HG03097 (cell line): ENCODE measurements around the gene ACP3.

Experiments used
- ATAC-seq: cut with Tn5 transposase; IDR thresholded peaks from one replicate; pipeline ENCODE4 v1.9.1; 2021; ENCODE audit not compliant: unreplicated experiment, low FRiP score

The ACP3 gene

DNA sequence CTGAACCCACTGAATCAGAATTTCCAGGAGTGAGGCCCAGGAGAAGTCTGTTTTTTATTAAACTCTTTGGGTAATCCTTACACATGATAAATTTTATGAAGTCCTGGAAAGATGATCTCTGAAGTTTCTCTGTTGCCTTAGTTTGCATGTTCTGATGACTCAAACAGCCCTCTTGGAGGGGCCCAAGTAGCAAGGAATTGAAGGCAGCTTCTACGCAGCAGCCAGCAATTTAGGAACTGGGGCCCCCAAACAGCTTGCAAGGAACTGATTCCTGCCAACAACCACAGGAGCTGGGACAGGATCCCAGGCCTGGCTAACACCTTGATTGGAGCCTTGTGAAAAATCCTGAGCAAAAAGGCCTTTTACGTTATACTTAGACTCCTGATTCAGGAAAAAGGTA, 5.4 kb upstream of the ACP3 start:
- ATAC-seq: no peak

DNA sequence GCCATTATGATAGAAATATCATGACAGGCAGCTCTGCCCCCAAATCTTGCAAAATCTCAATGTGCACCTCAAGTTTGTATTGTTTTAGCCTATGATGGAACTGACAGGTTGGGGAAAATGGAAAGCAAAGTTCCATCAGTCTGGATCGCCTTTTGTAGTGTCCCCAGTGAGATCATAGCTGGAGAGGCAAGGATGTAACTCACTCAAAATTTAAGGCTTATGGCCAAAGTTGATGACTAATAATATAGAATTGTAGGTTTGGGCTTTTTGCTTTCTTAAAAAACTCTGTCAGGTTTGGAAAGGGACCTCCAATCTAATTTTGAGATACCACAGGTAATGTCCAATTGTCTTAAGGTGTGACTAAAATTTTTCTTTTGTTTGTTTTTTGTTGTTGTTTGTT, 1.4 kb upstream of the ACP3 start:
- no peak for ATAC-seq

DNA sequence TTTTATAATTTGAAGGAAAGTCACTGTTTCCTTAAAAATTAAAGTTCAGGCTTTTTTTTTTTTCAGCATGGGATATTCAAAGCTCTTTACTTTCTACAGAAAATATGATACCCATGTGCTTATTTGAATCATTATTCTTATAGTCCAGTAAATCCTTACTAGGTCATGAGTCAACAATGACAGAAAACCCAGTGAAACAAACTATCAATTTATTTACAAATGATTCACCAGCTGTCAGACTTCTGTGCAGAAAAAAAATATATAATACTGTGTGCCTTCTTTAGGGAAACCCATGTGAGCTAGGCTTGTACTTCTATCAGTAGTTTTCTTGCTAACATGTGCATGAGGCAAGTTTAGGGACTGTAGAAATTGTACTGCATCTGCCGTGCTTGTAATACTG, 1.2 kb downstream of the ACP3 start:
- ATAC-seq: no peak

DNA sequence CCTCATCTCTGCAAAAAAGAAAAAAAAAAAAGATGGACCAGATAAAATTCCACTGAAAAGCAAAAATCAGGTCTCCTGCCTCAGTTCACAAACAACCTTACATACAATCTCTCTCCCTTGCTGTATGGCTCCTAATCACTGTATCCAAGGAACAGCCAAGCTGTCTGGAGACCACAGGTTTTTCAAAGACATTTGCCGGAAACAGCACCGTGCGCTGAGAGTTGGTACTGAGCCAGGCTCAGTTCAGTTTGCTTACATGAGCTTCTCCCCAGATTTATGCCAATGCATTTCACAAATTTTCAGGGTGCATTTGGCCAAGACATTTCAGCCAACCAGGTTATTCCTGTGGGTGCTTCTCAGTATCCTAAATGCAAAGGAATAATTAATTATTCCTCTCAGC, 4.1 kb downstream of the ACP3 start:
- ATAC-seq: no peak

DNA sequence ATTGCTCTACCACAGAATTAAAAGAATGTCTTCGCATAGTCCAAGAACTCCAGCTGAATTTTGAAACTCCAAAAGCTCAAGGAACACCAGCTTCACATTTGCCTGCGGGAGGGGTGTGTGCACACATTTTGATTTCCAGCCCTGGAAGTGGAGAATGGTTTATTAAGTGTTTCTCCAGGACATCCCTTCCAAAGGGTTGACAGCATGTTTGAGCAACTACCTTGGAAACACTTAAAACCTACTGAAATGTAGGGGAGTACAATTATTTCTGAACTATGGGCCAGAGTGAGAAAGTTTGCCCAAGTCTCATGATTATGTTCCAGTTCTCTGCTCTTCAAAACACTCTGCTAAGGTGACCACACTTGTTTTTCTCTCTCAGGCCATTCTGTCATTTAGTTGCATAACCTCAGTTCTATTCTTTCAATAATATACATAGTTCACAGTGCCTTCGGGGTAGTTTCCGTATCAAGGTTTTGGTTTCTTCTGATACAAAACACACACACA, 7.9 kb downstream of the ACP3 start:
- no peak for ATAC-seq

DNA sequence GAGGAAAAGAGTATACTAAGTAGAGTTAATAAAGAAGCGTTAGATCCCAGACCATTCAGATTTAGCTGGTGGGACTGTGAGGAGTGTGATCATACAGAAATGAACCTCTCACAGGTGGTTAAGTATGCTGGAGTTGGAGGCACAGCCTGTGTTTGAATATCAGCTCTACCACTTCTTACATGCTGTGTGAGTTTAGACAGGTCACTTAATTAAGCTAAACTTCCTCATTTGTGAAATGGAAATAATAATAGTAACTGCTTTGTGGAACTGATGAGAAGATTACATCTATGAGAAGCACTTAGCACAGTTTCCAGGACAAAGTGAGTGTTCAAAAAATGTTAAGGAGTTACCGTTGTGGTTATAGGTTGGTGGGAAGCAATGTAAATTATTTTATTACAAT, 8.4 kb downstream of the ACP3 start:
- no peak for ATAC-seq

DNA sequence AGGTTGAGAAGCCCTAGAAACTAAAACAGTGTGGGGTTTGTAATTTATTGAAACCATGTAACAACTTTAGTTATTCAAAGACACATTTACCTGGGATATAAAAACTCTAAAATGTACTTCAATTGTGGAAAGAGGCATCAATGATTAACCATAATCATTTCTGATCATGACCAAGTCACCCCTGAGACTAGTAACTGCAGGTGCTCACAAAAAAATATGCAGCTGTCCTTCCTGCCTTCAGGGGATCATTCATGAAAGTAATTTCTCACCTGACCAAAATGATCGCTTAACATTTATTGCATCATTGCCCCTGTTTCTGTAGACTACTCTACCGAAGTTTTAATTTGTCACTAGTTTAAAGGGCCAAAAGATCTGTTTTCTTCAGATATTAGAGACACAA, 9.0 kb downstream of the ACP3 start:
- no peak for ATAC-seq

DNA sequence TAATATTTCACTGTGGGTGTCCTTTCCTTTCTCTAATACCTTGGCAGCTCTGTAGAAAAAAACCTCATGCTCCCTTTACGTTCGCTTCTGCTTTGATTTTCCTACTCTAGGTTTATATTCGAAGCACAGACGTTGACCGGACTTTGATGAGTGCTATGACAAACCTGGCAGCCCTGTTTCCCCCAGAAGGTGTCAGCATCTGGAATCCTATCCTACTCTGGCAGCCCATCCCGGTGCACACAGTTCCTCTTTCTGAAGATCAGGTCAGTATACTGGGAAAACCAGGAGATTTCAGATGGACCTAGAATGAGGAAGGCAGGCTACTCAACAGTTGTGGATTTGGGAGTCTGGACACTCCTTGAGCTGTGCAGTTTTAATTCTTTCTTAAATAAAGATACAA, 14.9 kb downstream of the ACP3 start:
- ATAC-seq: no peak

DNA sequence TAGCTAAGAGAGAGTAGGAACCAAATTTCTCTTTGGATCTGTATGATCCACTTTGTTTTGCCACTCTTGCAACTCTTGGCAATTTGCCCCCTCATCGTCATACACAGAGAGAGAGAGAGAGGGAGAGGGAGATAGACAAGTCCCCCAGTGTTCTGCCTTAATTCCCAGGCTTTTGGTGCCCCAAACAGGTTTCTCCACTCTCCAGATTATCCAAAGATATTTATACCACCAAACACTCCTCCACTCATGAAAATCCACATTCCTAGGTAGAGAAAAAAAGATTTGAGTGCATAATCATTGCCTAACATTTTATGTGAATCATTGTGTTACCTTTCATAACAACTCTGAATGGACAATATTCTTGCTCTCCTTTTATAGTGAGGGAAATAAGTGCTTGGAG, 15.3 kb downstream of the ACP3 start:
- no peak for ATAC-seq

DNA sequence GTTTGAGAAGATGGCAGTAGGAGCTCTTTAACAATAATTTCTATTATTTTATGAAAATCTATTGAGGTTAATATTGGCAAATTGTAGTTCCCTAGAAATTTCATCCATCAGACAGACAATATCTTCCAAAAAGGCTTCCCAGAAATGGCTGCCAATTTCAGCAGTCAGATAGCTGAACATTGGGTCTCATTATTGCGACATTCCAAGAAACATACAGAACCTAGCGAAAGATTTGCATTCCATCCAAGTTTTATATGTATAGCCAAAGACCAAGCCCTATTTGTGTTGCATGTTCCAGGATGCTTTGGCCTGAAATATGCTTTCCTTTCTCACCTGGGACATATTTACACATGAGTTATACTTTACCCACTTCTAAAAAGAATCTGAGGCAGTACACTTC, 24.5 kb downstream of the ACP3 start:
- no peak for ATAC-seq

DNA sequence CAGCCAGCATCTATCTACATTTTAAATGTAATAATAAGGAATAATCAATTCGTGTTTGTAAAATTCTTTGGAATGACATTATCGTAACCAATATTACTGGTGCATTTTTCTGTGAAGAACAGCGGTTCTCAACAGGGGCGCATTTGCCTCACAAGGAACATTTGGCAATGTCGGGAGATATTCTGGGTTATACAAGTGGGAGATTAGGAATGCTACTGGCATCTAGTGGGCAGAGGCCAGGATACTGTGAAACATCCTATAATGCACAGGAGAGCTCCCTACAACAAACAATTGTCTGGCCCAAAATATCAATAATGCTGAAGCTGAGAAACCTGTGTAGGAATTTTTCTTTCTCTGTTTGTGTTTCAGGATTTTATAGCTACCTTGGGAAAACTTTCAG, 25.0 kb downstream of the ACP3 start:
- no peak for ATAC-seq

DNA sequence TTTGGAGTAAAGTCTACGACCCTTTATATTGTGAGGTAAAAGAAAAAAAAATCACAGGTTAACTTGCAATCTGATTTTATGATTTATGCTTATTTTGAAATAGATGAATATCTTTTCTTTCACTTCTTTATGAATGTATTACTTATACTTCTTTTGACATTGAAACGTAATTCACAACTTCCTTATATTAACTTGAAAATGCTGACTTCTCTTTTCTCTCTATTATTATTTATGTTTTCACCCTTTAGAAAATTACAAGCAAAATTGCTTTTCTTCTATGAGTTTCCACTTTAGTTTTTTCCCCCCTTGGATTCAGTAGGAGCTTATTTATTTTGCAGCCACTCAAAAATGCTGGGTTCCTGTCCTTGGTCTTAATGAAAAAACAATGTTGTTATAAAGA, 25.4 kb downstream of the ACP3 start:
- ATAC-seq: no peak

DNA sequence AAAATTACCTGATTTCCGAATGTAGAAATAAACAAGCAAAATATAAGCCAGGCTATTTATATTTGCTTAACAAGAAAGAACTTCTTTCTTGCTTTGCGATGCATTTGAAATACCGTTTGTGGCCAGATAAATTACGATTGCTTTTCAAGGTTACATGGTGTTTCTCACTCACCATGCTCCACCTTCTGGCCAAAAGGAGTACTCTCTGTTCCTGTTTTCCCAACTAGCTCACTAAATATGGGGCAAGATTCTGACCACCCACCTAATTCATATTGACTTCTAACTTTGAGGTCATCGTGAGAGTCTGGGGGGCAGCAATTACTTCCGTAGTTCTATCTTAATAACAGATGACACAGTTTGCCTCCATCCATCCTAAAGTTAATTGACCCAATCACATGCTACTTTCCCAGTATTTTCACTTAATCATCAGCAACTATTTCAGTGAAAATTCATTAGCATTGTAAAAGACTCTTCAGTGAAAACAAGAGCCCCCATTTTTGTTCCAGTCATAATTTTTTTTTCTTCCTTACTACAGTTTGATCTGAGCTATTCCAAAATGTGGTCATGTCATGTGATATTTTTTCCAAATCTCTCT, 25.9 kb downstream of the ACP3 start:
- no peak for ATAC-seq

DNA sequence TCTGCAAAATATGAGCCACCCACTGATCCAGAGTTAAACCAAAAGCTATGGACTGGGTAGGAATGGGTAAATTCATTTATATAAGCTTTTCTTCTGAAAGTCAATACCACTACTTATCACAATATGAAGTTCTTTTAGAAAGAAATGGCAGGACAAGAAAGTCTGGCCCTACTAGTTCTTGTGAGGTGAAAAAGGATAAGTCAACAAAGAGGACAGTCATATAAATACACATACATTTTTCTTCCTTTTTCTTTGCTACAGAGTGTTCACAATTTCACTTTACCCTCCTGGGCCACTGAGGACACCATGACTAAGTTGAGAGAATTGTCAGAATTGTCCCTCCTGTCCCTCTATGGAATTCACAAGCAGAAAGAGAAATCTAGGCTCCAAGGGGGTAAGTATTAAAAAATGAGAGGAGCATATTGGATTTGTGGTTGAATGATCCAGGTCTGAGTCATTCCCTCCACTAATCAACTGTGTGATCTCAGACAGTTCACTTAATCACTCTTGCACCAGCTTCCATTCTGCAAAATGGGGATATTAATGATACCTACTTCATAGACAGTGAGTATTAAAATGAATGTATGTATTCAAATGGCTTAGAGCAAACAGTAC, 27.6 kb downstream of the ACP3 start:
- no peak for ATAC-seq

DNA sequence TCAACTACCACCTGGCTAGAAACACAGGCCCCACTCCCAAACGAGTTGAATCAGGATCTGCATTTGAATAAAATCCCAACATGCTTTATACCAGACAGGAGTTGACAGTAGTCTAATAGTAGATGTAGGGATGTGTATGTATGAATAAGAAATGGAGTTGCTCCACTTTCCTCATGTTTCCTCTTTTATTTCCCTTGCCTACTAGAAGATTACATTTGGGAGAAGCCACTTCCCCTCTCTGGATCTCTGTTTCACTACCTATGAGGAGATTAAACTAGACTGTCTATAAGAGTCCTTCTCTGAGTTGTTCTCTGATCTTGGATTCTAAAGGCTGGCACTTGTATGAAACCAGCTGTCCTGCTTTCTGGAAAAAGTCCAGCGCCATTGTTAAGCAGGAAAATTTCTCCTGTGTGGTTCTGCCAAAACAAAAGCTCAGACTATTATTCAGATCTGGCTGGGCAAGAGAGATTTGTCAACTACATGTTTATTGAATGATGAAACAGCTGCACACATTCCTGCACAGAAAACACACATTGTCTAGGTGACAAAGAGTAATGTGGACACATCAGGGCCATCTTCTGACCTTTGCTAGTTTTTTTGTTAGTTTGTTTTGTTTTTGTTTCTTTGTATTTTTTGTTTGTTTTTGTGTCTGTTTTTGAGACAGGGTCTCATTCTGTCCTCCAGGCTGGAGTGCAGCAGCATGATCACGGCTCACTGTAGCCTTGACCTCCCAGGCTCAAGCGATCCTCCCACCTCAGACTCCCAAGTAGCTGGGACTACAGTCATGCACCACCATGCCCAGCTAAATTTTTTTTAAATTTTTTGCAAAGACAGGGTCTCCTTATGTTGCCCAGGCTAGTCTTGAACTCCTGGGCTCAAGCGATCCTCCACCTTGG, 29.9 kb downstream of the ACP3 start:
- ATAC-seq: no peak

DNA sequence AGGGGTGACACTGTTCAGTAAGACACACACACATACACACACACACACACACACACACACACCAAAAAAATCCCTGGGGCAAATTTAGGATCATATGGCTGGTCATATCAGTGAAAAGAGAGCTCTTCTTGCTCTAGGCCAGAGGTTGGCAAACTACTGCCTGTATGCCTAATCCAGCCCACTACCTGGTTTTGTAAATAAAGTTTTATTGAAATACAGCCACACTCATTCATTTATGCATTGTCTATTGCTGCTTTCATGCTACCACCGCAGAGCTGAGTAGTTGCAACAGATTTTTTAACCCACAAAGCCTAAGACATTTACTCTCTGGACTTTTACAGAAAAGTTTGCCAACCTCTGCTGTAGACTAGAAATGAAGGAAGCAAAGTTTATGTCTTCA, 30.6 kb downstream of the ACP3 start:
- ATAC-seq: no peak

DNA sequence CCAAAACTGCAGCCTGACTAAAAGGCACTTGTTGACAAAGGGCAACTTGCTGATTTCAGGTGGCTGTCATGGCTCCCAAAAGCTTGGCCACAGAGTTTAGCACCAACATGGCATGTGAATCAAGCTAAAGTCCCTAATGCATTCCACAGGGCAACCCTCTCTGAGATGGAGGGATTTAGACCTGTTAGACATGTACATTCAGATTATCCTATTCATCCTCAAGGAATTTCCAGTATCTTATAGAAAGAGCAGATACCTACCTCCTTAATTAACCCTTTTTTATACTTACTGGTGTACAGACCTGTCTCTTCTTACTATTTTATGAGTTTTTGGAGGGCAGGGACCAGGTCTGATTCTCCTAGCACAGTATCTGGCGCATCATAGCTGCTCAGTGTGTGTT, 31.3 kb downstream of the ACP3 start:
- ATAC-seq: no peak

DNA sequence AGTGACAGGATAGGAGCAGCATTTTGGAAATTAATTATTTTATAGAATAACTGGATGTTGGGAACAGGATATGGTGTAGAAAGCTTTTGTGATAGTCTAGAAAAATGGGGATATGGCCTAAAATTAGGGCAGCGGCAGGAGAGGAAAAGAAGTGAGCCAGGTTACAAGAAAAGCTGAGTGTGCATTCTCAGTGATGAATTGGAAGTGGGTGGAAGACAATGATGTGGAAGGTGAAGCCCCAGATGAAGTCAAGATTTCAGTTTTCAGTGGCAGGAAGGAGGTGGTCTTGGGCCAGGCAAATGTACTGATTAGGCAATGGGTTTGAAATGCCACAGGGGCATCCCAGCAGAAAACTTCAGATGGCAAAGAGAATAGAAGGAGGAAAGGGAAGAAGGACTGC, 33.6 kb downstream of the ACP3 start:
- ATAC-seq: no peak

DNA sequence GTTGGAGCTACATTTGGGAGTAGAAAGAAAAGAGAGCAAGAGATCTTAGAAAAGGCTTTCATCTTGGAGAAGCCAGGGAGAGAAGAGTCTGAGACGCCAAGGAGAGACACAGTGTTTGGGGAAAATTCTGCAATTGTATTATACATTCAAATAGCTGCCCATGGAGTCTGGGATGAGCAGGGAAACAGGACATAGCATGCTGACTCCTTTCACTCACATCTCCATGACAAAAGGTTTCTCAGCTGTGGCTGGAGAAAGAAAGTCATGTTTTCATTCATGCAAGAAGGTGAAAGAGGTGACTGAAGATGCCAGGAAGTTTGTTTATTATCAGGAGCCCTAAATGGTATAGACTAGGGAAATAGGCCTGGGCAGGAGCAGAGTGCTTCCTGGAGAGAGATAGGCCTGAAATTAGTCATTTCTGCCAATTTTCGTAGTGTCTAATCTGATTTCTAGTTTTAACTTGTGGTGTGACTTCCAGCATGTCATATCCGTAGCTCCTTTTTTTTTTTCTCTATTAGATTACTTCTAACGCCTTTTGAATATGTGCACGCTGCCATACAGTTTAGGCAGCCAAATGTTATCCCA, 34.1 kb downstream of the ACP3 start:
- no peak for ATAC-seq

DNA sequence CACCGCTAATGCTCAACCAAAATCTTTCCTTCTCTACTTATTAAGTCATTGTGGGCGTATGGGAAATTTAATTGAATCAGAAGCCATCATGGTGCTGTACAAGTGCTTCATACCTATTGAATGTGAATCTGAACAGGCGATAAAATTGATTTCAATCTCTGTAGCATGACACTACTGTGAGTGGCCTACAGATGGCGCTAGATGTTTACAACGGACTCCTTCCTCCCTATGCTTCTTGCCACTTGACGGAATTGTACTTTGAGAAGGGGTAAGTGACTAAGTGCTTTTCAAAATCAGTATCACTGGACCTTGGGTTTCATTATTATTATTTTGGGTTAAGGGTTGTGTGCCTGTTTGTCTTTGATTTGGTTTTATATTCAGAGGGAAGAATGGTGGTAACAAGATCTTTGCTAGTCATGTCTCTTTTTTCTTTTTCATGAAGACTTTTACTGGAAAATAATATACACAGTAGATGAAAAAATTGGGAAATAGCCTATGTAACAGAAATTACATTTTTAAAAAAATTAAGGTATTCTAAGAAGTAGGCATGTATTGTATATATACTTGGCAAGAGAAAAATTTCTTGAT, 35.4 kb downstream of the ACP3 start:
- ATAC-seq: peak; percentile 73
